Breast epithelium (tissue), 4 donors: ENCODE results near the gene LOXL4. TPM values are rescaled to one million over a fixed set of nuclear protein-coding genes. Genes with fewer than 3 reads are reported as not detected.

Experiments used
- DNase-seq, 2 donors: peaks; one replicate each; pipeline ENCODE4 v3.0.0-alpha.2; 2019; ENCODE audit warnings: low spot score in 2 of 2
- H3K27ac ChIP-seq, 2 donors: fragments of 200-600 bp; sonication (generic) in 1 of 2; one replicate each; pipeline ENCODE4 v1.5.1; 2016 to 2019; ENCODE audit warnings: mild to moderate bottlenecking in 1 of 2
- H3K27me3 ChIP-seq, 2 donors: fragments of 200-600 bp; sonication (generic) in 1 of 2; one replicate each; pipeline versions ENCODE4 v1.5.1 to v1.6.0; 2017 to 2019; ENCODE audit warnings: control low read depth in 1 of 2, mild to moderate bottlenecking in 1 of 2
- H3K36me3 ChIP-seq: fragments of 200-600 bp; one replicate; pipeline ENCODE4 v1.5.1; 2019
- H3K4me1 ChIP-seq, 2 donors: fragments of 200-600 bp; sonication (generic); one replicate each; pipeline ENCODE4 v1.5.1; 2016 to 2019; ENCODE audit warnings: control low read depth in 1 of 2
- H3K4me3 ChIP-seq, 3 donors: fragments of 200-600 bp; sonication (generic); 1 replicate in 2 of 3; 2 replicates in 1 of 3; pipeline ENCODE4 v1.5.1; 2016 to 2019; ENCODE audit warnings: mild to moderate bottlenecking in 3 of 3, moderate library complexity in 2 of 3
- H3K9me3 ChIP-seq, 2 donors: fragments of 200-600 bp; sonication (generic) in 1 of 2; one replicate each; pipeline ENCODE4 v1.5.1; 2016 to 2019; ENCODE audit warnings: control low read depth in 1 of 2
- POLR2A ChIP-seq: fragments of 450-650 bp; IDR thresholded peaks from one replicate; pipeline ENCODE4 v1.6.1; 2016; ENCODE audit warnings: antibody characterized with exemption, mild to moderate bottlenecking, moderate library complexity
- POLR2AphosphoS5 ChIP-seq, 3 donors: sonication (generic); formaldehyde crosslinking; IDR thresholded peaks; one replicate each; pipeline ENCODE4 v1.6.1; 2017; ENCODE audit warnings: antibody characterized with exemption in 3 of 3
- intact Hi-C: fragments of 100-400 bp; cut with DNase I; formaldehyde crosslinking; loops from one replicate; pipeline ENCODE4 v1.15.1; 2023; ENCODE audit warnings: low total_unique reads
- total RNA-seq, 3 donors: library from RNA; depleted of rRNA; stranded (reverse); fragments of >200 nt; gene quantifications; one replicate each; pipeline ENCODE4 v1.1.0, GENCODE V29; 2016
- TF ChIP-seq, protein P1 (sequence below), 3 donors: fragments of 450-650 bp; IDR thresholded peaks; one replicate each; pipeline ENCODE4 v1.5.1; 2016 to 2017; ENCODE audit warnings: antibody characterized with exemption in 3 of 3, mild to moderate bottlenecking in 3 of 3, moderate library complexity in 3 of 3

The LOXL4 gene
- total RNA-seq, 3 donors from 2014 or later, result 6.9 to 26.1 (median 6.9) TPM

- no peak for DNase-seq
- Histone ChIP-seq H3K4me1 (no peaks in the 10 kb centered on the region), H3K27ac (no peak overlapping the region), H3K4me3 (no peak overlapping the region), H3K9me3 (no peaks in the 10 kb centered on the region), H3K27me3 (no peaks in the 10 kb centered on the region), H3K36me3 (no peaks in the 10 kb centered on the region)
- intact Hi-C loops, result no loop called here
- TF ChIP-seq POLR2AphosphoS5 (IDR thresholded peaks at IDR 0.05), result no peak
These were observed 34.9 kb upstream of the LOXL4 start for GRCh38 chr10:98302741-98303365.

DNA sequence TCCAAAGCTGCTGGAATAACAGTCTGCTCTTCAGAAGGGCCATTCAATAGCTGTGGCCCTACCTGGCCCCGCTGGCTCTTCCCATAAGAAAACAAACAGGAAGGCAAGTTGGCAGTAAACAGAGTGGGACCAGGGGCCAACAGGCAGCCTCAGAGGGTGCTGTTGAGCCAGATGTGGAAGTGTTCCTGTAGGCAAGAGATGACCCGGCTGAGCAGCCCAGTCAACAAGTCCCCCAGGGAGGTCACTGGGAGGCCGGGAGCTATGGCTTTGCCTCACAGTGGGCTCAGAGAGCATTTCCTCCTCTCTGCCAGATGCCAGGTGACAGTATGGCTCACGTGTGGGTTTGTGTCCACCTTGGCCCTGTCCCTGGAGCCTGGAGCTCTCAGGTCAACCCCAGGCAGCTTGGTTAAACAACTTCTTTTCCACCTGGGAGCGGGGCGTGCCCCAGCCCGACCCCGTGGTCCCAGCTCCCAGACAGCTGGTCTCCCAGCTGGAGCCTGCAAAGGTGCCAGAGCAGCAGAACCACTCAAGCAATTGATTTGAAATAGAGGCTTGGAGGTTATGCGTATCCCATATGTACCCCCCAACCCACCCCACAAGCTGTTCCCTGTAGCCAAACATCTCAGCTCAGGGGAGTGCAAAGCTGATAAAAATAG is 33.8 kb upstream of the LOXL4 start:
- TF ChIP-seq POLR2AphosphoS5 (IDR thresholded peaks at IDR 0.05), result no peak
- TF ChIP-seq POLR2A, result no peak
- H3K36me3 ChIP-seq, result no peaks in the 10 kb centered on the region
- H3K4me3 ChIP-seq, result no peak overlapping the region
- no peaks in the 10 kb centered on the region for H3K9me3 ChIP-seq
- no peak for DNase-seq
- no peaks in the 10 kb centered on the region for H3K4me1 ChIP-seq
- intact Hi-C loops, result no loop called here
- H3K27ac ChIP-seq, result no peak overlapping the region
- H3K27me3 ChIP-seq, result no peaks in the 10 kb centered on the region

DNA sequence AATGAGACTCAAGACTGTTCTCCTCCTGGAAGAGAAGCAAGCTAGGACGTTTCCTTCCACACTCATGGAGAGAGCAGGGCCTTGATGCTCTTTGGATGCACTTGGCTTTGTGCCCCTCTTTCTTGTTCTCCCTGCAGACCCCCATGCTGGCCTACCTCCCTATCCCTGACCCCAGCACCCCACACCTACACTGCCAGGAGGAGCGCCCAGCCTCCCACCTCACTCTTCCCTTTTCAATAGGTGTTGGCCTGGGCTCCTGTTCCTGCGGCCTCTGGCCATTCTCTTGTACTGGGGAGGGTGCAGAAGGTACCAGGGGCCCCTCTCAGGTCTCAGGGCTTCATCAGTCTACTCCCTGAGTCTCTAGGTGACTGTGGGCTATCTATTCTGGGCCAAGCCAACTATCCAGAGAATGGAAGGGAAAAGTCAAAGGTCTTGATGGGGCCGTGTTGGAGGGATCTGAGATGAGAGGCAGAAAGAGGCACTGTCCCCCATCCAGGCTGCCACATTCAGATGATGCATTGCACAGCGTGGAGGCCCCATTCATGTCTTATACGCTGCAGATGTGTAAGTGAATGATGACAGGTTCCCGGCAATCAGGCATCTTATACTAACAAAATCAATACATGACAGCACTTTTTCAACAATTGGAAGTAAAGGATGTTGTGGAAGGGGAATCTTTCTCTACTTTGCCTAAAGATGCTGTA is 32.7 kb upstream of the LOXL4 start:
- Histone ChIP-seq H3K27me3 (no peaks in the 10 kb centered on the region), H3K27ac (no peak overlapping the region), H3K9me3 (no peaks in the 10 kb centered on the region), H3K4me3 (no peak overlapping the region), H3K4me1 (no peaks in the 10 kb centered on the region), H3K36me3 (no peaks in the 10 kb centered on the region)
- DNase-seq, result no peak
- TF ChIP-seq POLR2A (no peak), POLR2AphosphoS5 (IDR thresholded peaks at IDR 0.05) (no peak)
- TF ChIP-seq, protein P1, sequence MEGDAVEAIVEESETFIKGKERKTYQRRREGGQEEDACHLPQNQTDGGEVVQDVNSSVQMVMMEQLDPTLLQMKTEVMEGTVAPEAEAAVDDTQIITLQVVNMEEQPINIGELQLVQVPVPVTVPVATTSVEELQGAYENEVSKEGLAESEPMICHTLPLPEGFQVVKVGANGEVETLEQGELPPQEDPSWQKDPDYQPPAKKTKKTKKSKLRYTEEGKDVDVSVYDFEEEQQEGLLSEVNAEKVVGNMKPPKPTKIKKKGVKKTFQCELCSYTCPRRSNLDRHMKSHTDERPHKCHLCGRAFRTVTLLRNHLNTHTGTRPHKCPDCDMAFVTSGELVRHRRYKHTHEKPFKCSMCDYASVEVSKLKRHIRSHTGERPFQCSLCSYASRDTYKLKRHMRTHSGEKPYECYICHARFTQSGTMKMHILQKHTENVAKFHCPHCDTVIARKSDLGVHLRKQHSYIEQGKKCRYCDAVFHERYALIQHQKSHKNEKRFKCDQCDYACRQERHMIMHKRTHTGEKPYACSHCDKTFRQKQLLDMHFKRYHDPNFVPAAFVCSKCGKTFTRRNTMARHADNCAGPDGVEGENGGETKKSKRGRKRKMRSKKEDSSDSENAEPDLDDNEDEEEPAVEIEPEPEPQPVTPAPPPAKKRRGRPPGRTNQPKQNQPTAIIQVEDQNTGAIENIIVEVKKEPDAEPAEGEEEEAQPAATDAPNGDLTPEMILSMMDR (IDR thresholded peaks at IDR 0.05), result no peak
- intact Hi-C loops, result no loop called here

DNA sequence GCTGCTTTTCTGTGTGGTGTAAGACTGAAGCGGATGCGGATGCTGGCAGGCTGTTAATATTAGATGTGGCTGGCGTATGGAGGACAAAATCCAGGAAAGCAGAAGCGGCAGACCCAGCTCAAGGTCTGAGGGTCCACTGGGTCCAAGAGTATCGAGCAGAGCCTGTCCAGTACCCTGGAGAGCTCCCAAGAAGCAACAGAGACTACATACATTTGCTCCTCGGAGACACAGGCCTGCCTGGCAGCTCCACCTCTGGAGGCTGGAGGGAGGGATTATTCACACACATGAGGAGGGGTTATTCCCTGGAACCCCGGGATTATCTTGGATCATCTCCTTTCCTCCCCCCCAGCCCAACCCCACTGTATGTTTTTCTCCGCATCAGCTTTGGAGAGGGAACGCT is 31.3 kb upstream of the LOXL4 start:
- Histone ChIP-seq H3K36me3 (no peaks in the 10 kb centered on the region), H3K9me3 (no peaks in the 10 kb centered on the region), H3K27me3 (no peaks in the 10 kb centered on the region), H3K27ac (no peak overlapping the region), H3K4me1 (peaks cover 0 to 1% of the 10 kb centered on the region in 2 donors), H3K4me3 (peak overlapping the region in 1 of 3 donors; percentile 4)
- intact Hi-C loops, result no loop called here
- no peak for DNase-seq
- TF ChIP-seq POLR2AphosphoS5 (IDR thresholded peaks at IDR 0.05) (no peak), POLR2A (no peak)
- TF ChIP-seq, protein P1 (IDR thresholded peaks at IDR 0.05), result no peak

DNA sequence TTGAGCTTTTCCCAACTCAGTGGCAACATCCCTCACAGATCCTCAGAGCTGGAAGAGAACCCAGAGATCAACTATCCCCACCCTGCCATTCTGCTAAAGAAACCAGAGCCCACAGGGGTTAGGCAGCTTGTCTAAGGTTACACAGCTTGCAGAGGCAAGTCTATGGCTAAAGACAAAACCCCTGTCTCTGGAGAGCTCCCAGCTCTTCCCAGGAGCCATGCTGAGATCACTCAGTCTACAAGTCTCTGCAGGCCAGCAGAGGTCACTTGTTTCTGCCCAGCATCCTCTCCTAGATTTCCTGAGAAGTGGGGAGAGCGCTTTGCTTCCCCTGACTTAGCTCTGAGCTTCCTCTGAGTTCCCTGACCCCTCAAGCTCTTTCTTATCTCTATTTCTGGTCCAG is 28.5 kb upstream of the LOXL4 start:
- Histone ChIP-seq H3K4me3 (no peak overlapping the region), H3K4me1 (peaks cover 0 to 5% of the 10 kb centered on the region in 2 donors), H3K27ac (peak overlapping the region; percentile 58 to 83), H3K27me3 (no peaks in the 10 kb centered on the region), H3K9me3 (no peaks in the 10 kb centered on the region), H3K36me3 (no peaks in the 10 kb centered on the region)
- intact Hi-C loops, result no loop called here
- no peak for DNase-seq
- TF ChIP-seq POLR2A (no peak), POLR2AphosphoS5 (IDR thresholded peaks at IDR 0.05) (no peak)
- TF ChIP-seq, protein P1 (IDR thresholded peaks at IDR 0.05), result no peak

DNA sequence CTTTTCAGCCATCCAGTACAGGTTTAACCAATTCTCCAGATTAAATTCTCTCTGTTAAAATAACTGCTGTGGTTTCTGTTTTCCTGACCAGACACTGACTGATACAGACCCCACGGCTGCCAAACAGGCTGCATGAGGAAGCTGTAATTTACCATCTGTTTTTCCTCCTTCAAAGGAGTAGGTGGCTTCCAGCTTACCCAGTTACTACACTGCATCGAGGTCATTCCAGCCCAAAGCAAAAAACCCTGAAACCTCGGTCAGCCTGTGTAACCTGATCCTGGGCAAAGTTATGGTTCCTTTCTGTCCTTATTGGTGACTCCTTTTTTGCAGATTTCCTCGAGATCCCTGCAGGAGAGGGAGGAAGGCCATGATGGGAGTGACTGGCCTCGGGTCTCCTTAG is 27.9 kb upstream of the LOXL4 start:
- H3K27me3 ChIP-seq, result no peaks in the 10 kb centered on the region
- H3K4me1 ChIP-seq, result peaks cover 0 to 5% of the 10 kb centered on the region in 2 donors
- peak overlapping the region; percentile 58 to 83 for H3K27ac ChIP-seq
- TF ChIP-seq, protein P1 (IDR thresholded peaks at IDR 0.05), result no peak
- TF ChIP-seq POLR2A (no peak), POLR2AphosphoS5 (IDR thresholded peaks at IDR 0.05) (no peak)
- no peaks in the 10 kb centered on the region for H3K9me3 ChIP-seq
- H3K4me3 ChIP-seq, result peak overlapping the region in 1 of 3 donors; percentile 15
- peak in 1 of 2 donors; percentile 35 for DNase-seq
- H3K36me3 ChIP-seq, result no peaks in the 10 kb centered on the region
- intact Hi-C loops, result no loop called here
